Sigmoid colon (tissue), 7 donors: ENCODE data around the gene SLC25A20. TPM values are rescaled to one million over a fixed set of nuclear protein-coding genes. Genes with fewer than 3 reads are reported as not detected.

Experiments
- DNase-seq: peaks from one replicate; pipeline ENCODE4 v3.0.0-alpha.2; 2019
- H3K27ac ChIP-seq, 4 donors: fragments of 200-600 bp; sonication (generic); one replicate each; pipeline ENCODE4 v1.5.1; 2016 to 2019; ENCODE audit warnings: mild to moderate bottlenecking in 1 of 4
- H3K27me3 ChIP-seq, 3 donors: fragments of 200-600 bp; sonication (generic); one replicate each; pipeline ENCODE4 v1.5.1; 2019; ENCODE audit warnings: mild to moderate bottlenecking in 1 of 3
- H3K36me3 ChIP-seq, 4 donors: fragments of 200-600 bp; sonication (generic); one replicate each; pipeline ENCODE4 v1.5.1; 2016 to 2019
- H3K4me1 ChIP-seq, 4 donors: fragments of 200-600 bp; sonication (generic); one replicate each; pipeline ENCODE4 v1.5.1; 2017 to 2019
- H3K4me3 ChIP-seq, 4 donors: fragments of 200-600 bp; sonication (generic); one replicate each; pipeline ENCODE4 v1.5.1; 2017 to 2019; ENCODE audit warnings: mild to moderate bottlenecking in 2 of 4, moderate library complexity in 1 of 4
- H3K9me3 ChIP-seq, 4 donors: fragments of 200-600 bp in 3 of 4; sonication (generic) in 3 of 4; one replicate each; pipeline versions ENCODE4 v1.5.1 to v1.6.1; 2013 to 2019
- CTCF ChIP-seq, 4 experiments: fragments of 450-650 bp in 3 of 4; fragments of 200-600 bp in 1 of 4; IDR thresholded peaks; one replicate each; pipeline ENCODE4 v1.5.1; 2016 to 2019; ENCODE audit warnings: antibody characterized with exemption in 4 of 4, mild to moderate bottlenecking in 3 of 4, moderate library complexity in 2 of 4
- EP300 ChIP-seq, 4 donors: sonication (generic); formaldehyde crosslinking; IDR thresholded peaks; one replicate each; pipeline ENCODE4 v1.6.1; 2017; ENCODE audit warnings: antibody characterized with exemption in 4 of 4
- POLR2A ChIP-seq, 2 donors: fragments of 450-650 bp; IDR thresholded peaks; one replicate each; pipeline ENCODE4 v1.6.1; 2016; ENCODE audit warnings: antibody characterized with exemption in 2 of 2, mild to moderate bottlenecking in 2 of 2, moderate library complexity in 2 of 2
- POLR2AphosphoS5 ChIP-seq, 4 donors: sonication (generic); formaldehyde crosslinking; IDR thresholded peaks; one replicate each; pipeline ENCODE4 v1.6.1; 2017; ENCODE audit warnings: antibody characterized with exemption in 4 of 4
- WGBS, 2 donors: extraction: QIAGEN DNeasy Blood & Tissue Kit; methylation state at CpG; one replicate each; pipeline ENCODE4 v1.1.7; 2013; 5-methylcytosine and 5-hydroxymethylcytosine counted together
- intact Hi-C: fragments of 100-400 bp; cut with DNase I; formaldehyde crosslinking; loops from one replicate; pipeline ENCODE4 v1.15.1; 2023
- polyA plus RNA-seq, 3 donors: library from polyadenylated mRNA; stranded (reverse); fragments of 200-250 nt; gene quantifications; one replicate each; pipeline ENCODE4 v1.2.3, GENCODE V29; 2013
- total RNA-seq, 4 donors: library from RNA; depleted of rRNA; stranded (reverse); fragments of >200 nt; gene quantifications; one replicate each; pipeline ENCODE4 v1.1.0, GENCODE V29; 2016
- donor health status: healthy with polysubstance abuse.
- donor health status: Bipolar disorder and iron deficiency.
- donor health status: healthy.

The SLC25A20 gene
- total and polyA plus RNA-seq, 7 donors, result 18.2 to 65.2 (median 29.1) TPM

- 58 to 72% methylated on average over 4 of the region's 4 CpGs for WGBS, 2 donors
- H3K27ac ChIP-seq, result peak overlapping the region; percentile 74 to 90 (median 84)
Measured at GRCh38 chr3:48899273-48899672, 591 bp upstream of the SLC25A20 start.

DNA sequence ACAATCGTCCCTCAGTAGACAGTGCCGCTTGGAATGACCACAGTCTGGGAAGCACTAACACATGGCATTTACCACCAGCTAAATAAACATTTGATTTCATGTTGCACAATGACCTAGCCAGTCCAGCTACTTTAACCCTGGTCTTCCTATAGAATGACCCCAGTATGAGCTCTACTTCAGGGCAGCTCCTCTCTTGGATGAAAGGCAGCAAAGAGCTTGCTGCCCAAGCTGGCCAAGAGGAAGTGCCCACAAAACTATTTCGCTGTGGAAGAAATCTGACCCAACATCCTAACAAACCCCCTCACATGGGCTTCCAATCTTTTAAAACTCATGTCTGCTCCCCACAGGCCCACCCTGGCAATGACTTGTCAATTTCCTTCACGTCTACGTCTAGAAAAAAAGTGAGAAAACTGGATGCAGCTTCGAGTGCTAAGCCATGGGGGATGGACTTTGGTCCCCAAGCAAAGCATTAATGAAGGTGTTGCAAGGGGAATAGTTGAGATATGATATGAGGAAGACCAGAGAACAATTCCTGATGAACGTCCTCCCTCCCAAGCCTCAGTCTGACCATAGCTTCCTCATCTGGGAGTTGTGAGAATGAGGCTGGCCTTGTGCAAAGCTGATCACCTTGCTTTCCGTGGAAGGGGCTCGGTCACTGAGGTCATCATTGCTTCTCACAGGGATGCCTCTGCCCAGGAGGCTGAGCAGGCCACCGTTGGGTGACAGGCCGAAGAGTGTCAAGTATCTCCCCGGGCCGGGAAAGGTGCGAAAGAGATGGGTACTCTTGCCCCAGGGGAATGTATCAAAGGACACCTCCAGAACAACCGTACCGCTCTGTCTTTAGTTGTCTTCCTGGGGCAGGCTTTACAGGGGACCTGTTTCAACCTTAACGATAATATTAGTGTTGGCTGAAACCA is 964 bp downstream of the SLC25A20 start:
- Histone ChIP-seq H3K9me3 (no peaks in the 10 kb centered on the region), H3K27ac (peak overlapping the region; percentile 74 to 90 (median 84)), H3K27me3 (no peaks in the 10 kb centered on the region), H3K4me1 (peaks cover 0 to 20% (median 10%) of the 10 kb centered on the region in 4 donors), H3K4me3 (peak overlapping the region; percentile 68 to 89 (median 72)), H3K36me3 (no peaks in the 10 kb centered on the region)
- no peak for DNase-seq
- TF ChIP-seq EP300 (IDR thresholded peaks at IDR 0.05), result no peak
- TF ChIP-seq CTCF (IDR thresholded peaks at IDR 0.05), result no peak
- no peak for TF ChIP-seq POLR2AphosphoS5 (IDR thresholded peaks at IDR 0.05)
- no peak for TF ChIP-seq POLR2A (IDR thresholded peaks at IDR 0.05)
- intact Hi-C loops, result loop anchor here (2.0 kb wide), 2 partner anchors 21 to 49 kb away; partner anchors contain the start of gene ARIH2
- WGBS, 2 donors, result 21 to 43% methylated on average over 17 of the region's 17 CpGs

More at GRCh38 chr3:48899273-48899672, 591 bp upstream of the SLC25A20 start:
- DNase-seq, result no peak
- no peaks in the 10 kb centered on the region for H3K36me3 ChIP-seq
- no peaks in the 10 kb centered on the region for H3K27me3 ChIP-seq
- TF ChIP-seq POLR2AphosphoS5 (IDR thresholded peaks at IDR 0.05) (no peak), CTCF (IDR thresholded peaks at IDR 0.05) (no peak), EP300 (IDR thresholded peaks at IDR 0.05) (no peak), POLR2A (IDR thresholded peaks at IDR 0.05) (no peak)
- H3K9me3 ChIP-seq, result no peaks in the 10 kb centered on the region
- intact Hi-C loops, result loop anchor here (2.0 kb wide), 2 partner anchors 20 to 50 kb away; partner anchors contain the start of gene ARIH2
- peak overlapping the region in 3 of 4 donors; percentile 68 to 89 (median 69) for H3K4me3 ChIP-seq
- peaks cover 0 to 20% (median 10%) of the 10 kb centered on the region in 4 donors for H3K4me1 ChIP-seq

- H3K4me1 ChIP-seq, result peaks cover 0 to 20% (median 10%) of the 10 kb centered on the region in 4 donors
- TF ChIP-seq EP300 (IDR thresholded peaks at IDR 0.05), result no peak
- no peak for TF ChIP-seq CTCF (IDR thresholded peaks at IDR 0.05)
- TF ChIP-seq POLR2A (IDR thresholded peaks at IDR 0.05), result no peak
- TF ChIP-seq POLR2AphosphoS5 (IDR thresholded peaks at IDR 0.05), result no peak
- intact Hi-C loops, result no loop called here
- H3K27ac ChIP-seq, result peak overlapping the region in 1 of 4 donors; percentile 90
- DNase-seq, result no peak
- H3K4me3 ChIP-seq, result no peak overlapping the region
- peaks cover 0 to 2% (median 0%) of the 10 kb centered on the region in 4 donors for H3K36me3 ChIP-seq
- 86 to 93% methylated on average over 2 of the region's 2 CpGs for WGBS, 2 donors
- no peaks in the 10 kb centered on the region for H3K9me3 ChIP-seq
- no peaks in the 10 kb centered on the region for H3K27me3 ChIP-seq
Measured at GRCh38 chr3:48896936-48897335, 1.7 kb downstream of the SLC25A20 start.

DNA sequence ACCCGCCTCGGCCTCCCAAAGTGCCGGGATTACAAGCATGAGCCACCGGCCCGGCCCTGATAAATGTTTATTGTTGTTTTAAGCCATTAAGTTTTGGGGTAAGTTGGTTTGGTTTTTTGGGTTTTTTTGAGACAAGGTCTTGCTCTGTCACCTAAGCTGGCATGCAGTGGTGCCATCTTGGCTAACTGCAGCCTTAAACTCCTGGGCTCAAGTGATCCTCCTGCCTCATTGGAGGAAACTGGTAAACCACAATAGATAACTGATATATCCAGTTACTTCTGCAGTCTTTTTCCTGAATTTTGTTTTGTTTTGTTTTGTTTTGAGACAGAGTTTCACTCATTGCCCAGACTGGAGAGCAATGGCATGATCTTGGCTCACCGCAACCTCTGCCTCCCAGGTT is 4.2 kb downstream of the SLC25A20 start:
- intact Hi-C loops, result no loop called here
- Histone ChIP-seq H3K4me1 (peaks cover 0 to 20% (median 10%) of the 10 kb centered on the region in 4 donors), H3K9me3 (no peaks in the 10 kb centered on the region), H3K4me3 (no peak overlapping the region), H3K36me3 (peaks cover 0 to 15% (median 3%) of the 10 kb centered on the region in 4 donors), H3K27me3 (no peaks in the 10 kb centered on the region), H3K27ac (no peak overlapping the region)
- 96 to 97% methylated on average over 6 of the region's 6 CpGs for WGBS, 2 donors
- DNase-seq, result no peak
- no peak for TF ChIP-seq EP300 (IDR thresholded peaks at IDR 0.05)
- no peak for TF ChIP-seq CTCF (IDR thresholded peaks at IDR 0.05)
- no peak for TF ChIP-seq POLR2AphosphoS5 (IDR thresholded peaks at IDR 0.05)
- TF ChIP-seq POLR2A (IDR thresholded peaks at IDR 0.05), result no peak
